Caco-2 (cell line): ENCODE measurements around the gene XXYLT1. TPM values are rescaled to one million over a fixed set of nuclear protein-coding genes. Genes with fewer than 3 reads are reported as not detected.

Experiments
- BruUV-seq: library from RNA; stranded (reverse); fragments of 400-500 nt; replicated peaks from 2 replicates; lab custom pipeline; 2021; lab: Mats Ljungman, UMichigan
- CTCF ChIA-PET: fragments of 300-600 bp; sonication (Branson Sonifier 250); formaldehyde crosslinking; loops from one replicate; lab custom pipeline; 2022; ENCODE audit warnings: antibody characterized with exemption; lab: Charles Lee
- POLR2A ChIA-PET: fragments of 300-600 bp; sonication (Branson Sonifier 250); formaldehyde crosslinking; loops from one replicate; lab custom pipeline; 2022; ENCODE audit warnings: antibody characterized with exemption; lab: Charles Lee
- DNase-seq, 2 experiments: peaks; one replicate each; pipeline versions ENCODE4 v3.0.0 to v3.0.0-alpha.2; 2020 to 2022
- H3K27me3 ChIP-seq: replicated peaks from 2 replicates; pipeline ENCODE4 v1.6.0; 2011; ENCODE audit warnings: low read length; ENCODE audit not compliant: control insufficient read depth, insufficient read depth
- H3K36me3 ChIP-seq: 2 replicates; pipeline ENCODE4 v1.5.1; 2011; ENCODE audit warnings: low read length; ENCODE audit not compliant: control insufficient read depth, insufficient read depth
- H3K4me1 ChIP-seq: fragments of 250-450 bp; sonication (Bioruptor Pico); 2 replicates; pipeline ENCODE4 v1.5.1; 2020; ENCODE audit warnings: mild to moderate bottlenecking
- H3K4me3 ChIP-seq: 2 replicates; pipeline ENCODE4 v1.5.1; 2011; ENCODE audit warnings: low read depth, mild to moderate bottlenecking, control low read depth, low read length
- H3K9me3 ChIP-seq: fragments of 250-450 bp; sonication (Bioruptor Pico); 2 replicates; pipeline ENCODE4 v1.5.1; 2020; ENCODE audit warnings: mild to moderate bottlenecking, moderate library complexity
- H3K27ac Mint-ChIP-seq: one replicate; pipeline ENCODE4 v1.8.0; 2022; ENCODE audit warnings: mixed read lengths; ENCODE audit not compliant: unreplicated experiment
- H3K27me3 Mint-ChIP-seq: one replicate; pipeline ENCODE4 v1.8.0; 2022; ENCODE audit warnings: mixed read lengths; ENCODE audit not compliant: insufficient read depth, unreplicated experiment
- H3K36me3 Mint-ChIP-seq: one replicate; pipeline ENCODE4 v1.8.0; 2022; ENCODE audit warnings: mild to moderate bottlenecking, mixed read lengths; ENCODE audit not compliant: insufficient read depth, unreplicated experiment
- H3K4me1 Mint-ChIP-seq: one replicate; pipeline ENCODE4 v1.8.0; 2022; ENCODE audit warnings: low read depth, mixed read lengths; ENCODE audit not compliant: unreplicated experiment
- H3K4me3 Mint-ChIP-seq: one replicate; pipeline ENCODE4 v1.8.0; 2022; ENCODE audit warnings: mild to moderate bottlenecking, moderate library complexity, mixed read lengths; ENCODE audit not compliant: unreplicated experiment
- H3K9me3 Mint-ChIP-seq: one replicate; pipeline ENCODE4 v1.8.0; 2022; ENCODE audit warnings: mixed read lengths; ENCODE audit not compliant: unreplicated experiment
- intact Hi-C: fragments of 100-400 bp; cut with micrococcal nuclease; formaldehyde crosslinking; loops from one replicate; pipeline ENCODE4 v1.10.0; 2022; ENCODE audit not compliant: unreplicated experiment
- total RNA-seq: library from RNA; stranded (reverse); gene quantifications from 2 replicates; pipeline ENCODE4 v1.2.3, GENCODE V29; 2022
- TF ChIP-seq, protein P1 (sequence below), 2 experiments: fragments of 200-600 bp in 1 of 2; IDR thresholded peaks; 1 replicate in 1 of 2; 2 replicates in 1 of 2; pipeline versions ENCODE4 v1.5.1 to v1.8.0; 2011 to 2022; ENCODE audit warnings: antibody characterized with exemption in 1 of 2, control low read depth in 1 of 2, inconsistent platforms in 1 of 2, low read depth in 1 of 2, low read length in 1 of 2, mild to moderate bottlenecking in 1 of 2, moderate library complexity in 1 of 2; ENCODE audit not compliant: insufficient read depth in 1 of 2, severe bottlenecking in 1 of 2, unreplicated experiment in 1 of 2

The XXYLT1 gene
- total RNA-seq, 1 experiment from 2014 or later: 14.2 TPM

DNA sequence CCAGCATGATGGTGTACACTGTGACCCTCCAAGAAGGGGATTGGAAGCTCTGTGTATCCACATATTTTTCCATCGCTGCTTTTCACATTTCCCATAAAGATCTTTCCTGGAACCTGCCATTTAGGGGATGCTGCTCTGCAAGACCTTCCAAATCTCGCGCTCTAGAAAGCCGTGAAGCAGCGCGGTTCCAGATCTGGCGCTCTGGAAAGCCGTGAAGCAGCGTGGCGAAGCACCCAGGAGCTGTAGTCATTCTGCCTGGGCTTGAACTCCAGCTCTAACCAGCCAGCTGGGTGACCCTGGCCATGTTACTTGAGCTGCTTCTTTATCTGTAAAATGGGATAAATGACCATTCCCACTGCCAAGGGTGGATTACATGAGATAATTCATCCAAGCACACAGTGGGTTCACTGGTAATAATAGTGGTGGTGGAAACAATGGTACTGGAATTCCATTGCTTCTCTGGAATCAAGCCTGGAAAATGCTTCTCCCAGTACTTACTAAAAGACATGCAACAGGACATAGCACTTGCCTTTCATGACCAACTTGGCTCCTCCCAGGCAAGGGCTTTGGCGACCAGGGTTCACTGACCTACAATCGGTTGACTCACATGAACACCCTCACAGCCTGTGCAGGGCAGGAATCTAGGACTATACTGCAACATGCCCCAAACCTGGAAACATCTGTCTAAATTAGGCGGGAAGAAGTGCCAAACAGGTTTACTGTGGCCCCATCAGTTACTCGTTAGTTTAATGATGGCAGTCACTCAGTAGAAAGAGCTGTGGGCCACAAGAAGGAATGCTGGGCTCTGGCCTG, 70.7 kb downstream of the XXYLT1 start:
- Histone ChIP-seq H3K27me3 (no peaks in the 10 kb centered on the region), H3K4me3 (no peak overlapping the region), H3K9me3 (no peaks in the 10 kb centered on the region), H3K36me3 (no peaks in the 10 kb centered on the region), H3K4me1 (no peaks in the 10 kb centered on the region)
- H3K4me1 Mint-ChIP-seq: no peaks in the 10 kb centered on the region
- no peaks in the 10 kb centered on the region for H3K27me3 Mint-ChIP-seq
- DNase-seq: no peak
- H3K36me3 Mint-ChIP-seq: no peaks in the 10 kb centered on the region
- intact Hi-C loops: no loop called here
- ChIA-PET CTCF (no interaction called here), POLR2A (no interaction called here)
- no TSS peak for BruUV-seq
- TF ChIP-seq, protein P1, sequence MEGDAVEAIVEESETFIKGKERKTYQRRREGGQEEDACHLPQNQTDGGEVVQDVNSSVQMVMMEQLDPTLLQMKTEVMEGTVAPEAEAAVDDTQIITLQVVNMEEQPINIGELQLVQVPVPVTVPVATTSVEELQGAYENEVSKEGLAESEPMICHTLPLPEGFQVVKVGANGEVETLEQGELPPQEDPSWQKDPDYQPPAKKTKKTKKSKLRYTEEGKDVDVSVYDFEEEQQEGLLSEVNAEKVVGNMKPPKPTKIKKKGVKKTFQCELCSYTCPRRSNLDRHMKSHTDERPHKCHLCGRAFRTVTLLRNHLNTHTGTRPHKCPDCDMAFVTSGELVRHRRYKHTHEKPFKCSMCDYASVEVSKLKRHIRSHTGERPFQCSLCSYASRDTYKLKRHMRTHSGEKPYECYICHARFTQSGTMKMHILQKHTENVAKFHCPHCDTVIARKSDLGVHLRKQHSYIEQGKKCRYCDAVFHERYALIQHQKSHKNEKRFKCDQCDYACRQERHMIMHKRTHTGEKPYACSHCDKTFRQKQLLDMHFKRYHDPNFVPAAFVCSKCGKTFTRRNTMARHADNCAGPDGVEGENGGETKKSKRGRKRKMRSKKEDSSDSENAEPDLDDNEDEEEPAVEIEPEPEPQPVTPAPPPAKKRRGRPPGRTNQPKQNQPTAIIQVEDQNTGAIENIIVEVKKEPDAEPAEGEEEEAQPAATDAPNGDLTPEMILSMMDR (IDR thresholded peaks at IDR 0.05; ENCODE audit: insufficient read depth in 1 of 2, low read depth in 1 of 2, low read length in 1 of 2, severe bottlenecking in 1 of 2, unreplicated experiment in 1 of 2): no peak
- no peak overlapping the region for H3K4me3 Mint-ChIP-seq
- H3K9me3 Mint-ChIP-seq: no peaks in the 10 kb centered on the region
- no peak overlapping the region for H3K27ac Mint-ChIP-seq

DNA sequence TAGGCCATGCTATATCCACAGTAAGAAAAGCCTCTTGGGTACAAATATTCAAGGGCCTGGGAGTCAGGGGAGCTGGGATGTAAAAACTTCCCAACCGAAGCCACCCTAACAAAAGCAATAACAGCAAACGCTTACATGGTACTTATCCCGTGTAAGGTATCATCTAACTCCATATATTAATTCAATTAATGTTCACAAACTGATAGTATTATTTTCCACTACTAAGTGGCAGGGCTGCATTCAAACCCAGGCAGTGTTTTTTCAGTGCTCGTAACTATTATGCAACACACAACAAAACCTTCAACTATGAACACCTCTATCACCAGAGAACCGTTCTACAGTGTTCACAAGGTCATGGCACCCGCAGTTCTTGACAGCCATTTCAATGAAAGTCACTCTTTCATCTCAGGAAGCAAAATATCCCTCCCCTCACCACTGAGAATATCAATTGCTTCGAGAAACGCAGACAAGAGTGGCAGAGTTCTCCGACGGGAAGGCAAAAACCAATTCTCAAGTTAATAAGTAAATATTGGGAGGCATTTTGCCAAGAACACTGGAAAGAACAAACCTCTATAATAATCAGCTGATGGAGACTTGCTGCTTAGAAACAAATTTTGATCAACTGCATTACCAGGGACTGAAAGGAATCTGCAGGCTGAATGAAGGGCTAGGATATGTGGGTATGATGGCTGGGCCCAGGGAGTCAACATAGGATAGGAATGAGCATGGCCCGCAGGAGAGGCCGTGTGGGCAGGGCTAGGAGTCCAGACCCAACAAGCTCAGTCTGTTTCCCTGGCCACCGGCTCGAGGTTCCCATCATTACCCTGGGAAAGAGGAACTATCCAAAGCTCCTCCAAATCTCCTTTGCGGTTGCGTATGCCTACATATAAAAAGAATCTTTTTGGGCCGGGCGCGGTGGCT, 72.3 kb downstream of the XXYLT1 start:
- H3K4me1 Mint-ChIP-seq: no peaks in the 10 kb centered on the region
- TF ChIP-seq, protein P1 (IDR thresholded peaks at IDR 0.05; ENCODE audit: insufficient read depth in 1 of 2, low read depth in 1 of 2, low read length in 1 of 2, severe bottlenecking in 1 of 2, unreplicated experiment in 1 of 2): no peak
- POLR2A ChIA-PET: interaction anchor here (0.6 kb wide), 1 partner anchor 1321 kb away, joined by 6 read pairs; no protein-coding TSS in a partner anchor
- H3K9me3 ChIP-seq: no peaks in the 10 kb centered on the region
- H3K4me3 Mint-ChIP-seq: no peak overlapping the region
- H3K36me3 Mint-ChIP-seq: no peaks in the 10 kb centered on the region
- no TSS peak for BruUV-seq
- no peaks in the 10 kb centered on the region for H3K9me3 Mint-ChIP-seq
- no peak overlapping the region for H3K4me3 ChIP-seq
- CTCF ChIA-PET: no interaction called here
- intact Hi-C loops: no loop called here
- no peaks in the 10 kb centered on the region for H3K27me3 ChIP-seq
- H3K27ac Mint-ChIP-seq: no peak overlapping the region
- no peak for DNase-seq
- no peaks in the 10 kb centered on the region for H3K27me3 Mint-ChIP-seq
- H3K36me3 ChIP-seq: no peaks in the 10 kb centered on the region
- H3K4me1 ChIP-seq: no peaks in the 10 kb centered on the region

DNA sequence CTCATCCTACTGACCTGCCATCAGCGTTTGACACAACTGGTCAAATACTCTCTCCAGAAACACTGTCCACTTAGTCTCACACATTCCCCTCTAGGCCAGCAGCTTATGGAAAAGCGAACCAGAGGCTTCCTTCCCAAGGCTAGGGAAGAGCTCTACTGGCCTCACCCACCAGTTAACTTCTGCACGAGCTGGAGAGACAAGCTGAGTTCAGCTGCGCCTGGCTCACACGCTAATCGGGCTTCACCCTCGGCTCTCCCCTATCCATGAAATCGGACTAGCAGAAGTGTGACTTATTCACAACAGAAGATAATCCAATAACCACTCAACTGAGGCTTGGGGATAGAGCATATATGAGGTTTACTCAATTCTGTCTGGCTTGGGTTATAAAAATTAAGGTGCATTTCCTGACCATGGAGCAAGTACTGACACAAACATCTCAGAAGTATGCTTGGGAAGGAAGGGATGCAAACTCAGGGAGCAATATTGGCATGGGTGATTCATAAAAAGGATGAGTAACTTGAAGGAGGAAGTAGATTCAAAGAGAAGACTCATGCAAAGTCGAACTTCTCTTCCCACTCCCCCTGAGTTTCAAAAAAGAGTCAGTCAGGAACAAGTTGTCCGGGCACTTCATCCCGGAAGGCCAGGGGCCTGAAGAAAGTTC, 73.1 kb downstream of the XXYLT1 start:
- no TSS peak for BruUV-seq
- Histone ChIP-seq H3K4me3 (no peak overlapping the region), H3K9me3 (no peaks in the 10 kb centered on the region), H3K27me3 (no peaks in the 10 kb centered on the region), H3K4me1 (no peaks in the 10 kb centered on the region), H3K36me3 (no peaks in the 10 kb centered on the region)
- Mint-ChIP-seq H3K36me3 (no peaks in the 10 kb centered on the region), H3K4me1 (no peaks in the 10 kb centered on the region), H3K9me3 (no peaks in the 10 kb centered on the region), H3K4me3 (no peak overlapping the region), H3K27me3 (no peaks in the 10 kb centered on the region), H3K27ac (no peak overlapping the region)
- no peak for DNase-seq
- TF ChIP-seq, protein P1 (IDR thresholded peaks at IDR 0.05; ENCODE audit: insufficient read depth in 1 of 2, low read depth in 1 of 2, low read length in 1 of 2, severe bottlenecking in 1 of 2, unreplicated experiment in 1 of 2): no peak
- CTCF ChIA-PET: no interaction called here
- POLR2A ChIA-PET: no interaction called here
- intact Hi-C loops: no loop called here
